Fibroblast of peridontal ligament (primary cell): ENCODE data around the gene HDLBP.
"Not testable (repeated sequence)": the region's sequence is repeated elsewhere in the genome, so short reads cannot be mapped to it uniquely, and the experiment has no call there.

Experiments
- DNase-seq: peaks from one replicate; pipeline ENCODE4 v3.0.0-alpha.2; 2010; ENCODE audit errors: extremely low read depth

Gene HDLBP

DNA sequence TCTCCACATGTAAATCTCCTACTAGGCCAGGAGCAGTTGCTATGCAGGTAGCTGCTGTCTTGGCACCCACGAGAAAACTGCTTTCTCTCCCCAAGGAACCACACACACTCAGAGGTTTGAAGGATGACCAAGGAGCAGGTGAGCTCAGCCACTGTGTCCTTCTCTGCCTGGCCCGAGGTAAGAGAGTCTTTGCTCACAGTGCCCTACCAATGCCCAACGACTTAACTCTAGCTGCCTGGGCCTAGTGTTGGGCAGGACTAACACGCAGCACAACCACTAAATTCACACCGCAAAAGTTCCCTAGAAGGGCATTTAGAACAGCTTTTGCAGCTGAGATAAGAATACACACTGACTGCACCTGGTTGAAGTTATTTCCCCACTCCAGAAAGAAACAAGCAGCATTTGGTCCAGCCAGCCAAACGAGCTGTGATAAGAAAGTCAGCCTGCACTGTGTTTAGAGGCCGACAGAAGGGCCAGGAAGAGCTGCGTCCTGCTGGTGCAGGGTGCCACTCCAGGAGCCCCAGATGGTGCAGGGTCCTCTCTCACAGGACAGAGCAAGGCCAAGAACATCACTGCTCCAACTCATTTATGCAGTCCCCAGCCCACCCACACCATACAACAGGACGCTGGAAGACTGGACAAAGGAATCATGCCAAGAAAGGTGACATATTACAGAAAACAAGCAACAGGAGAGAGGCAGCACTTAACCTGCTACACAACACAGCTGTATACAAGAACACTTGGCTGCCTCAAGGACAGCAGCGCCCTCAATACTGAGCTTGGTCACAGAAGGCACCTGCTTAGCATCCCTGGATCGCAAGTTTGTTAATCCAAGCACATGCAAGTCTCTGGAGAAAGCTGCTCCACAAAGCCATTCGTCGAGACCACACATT lies 12.5 kb downstream of the HDLBP start:
- no peak for DNase-seq

DNA sequence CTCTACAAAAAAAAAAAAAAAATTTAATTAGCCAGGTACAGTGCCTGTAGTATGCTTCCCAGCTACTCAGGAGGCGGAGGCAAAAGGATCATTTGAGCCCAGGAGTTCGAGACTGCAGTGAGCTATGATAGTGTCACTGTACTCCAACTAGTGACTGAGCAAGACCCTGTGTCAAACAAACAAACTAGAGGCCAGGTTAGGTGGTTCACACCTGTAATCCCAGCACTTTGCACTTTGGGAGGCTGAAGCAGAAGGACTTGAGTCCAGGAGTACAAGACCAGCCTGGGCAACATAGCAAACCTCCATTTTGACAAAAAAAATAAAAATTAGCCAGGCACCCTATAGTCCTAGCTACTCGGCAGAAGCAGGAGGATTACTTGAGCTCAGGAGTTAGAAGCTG lies 13.4 kb downstream of the HDLBP start:
- DNase-seq: no peak

DNA sequence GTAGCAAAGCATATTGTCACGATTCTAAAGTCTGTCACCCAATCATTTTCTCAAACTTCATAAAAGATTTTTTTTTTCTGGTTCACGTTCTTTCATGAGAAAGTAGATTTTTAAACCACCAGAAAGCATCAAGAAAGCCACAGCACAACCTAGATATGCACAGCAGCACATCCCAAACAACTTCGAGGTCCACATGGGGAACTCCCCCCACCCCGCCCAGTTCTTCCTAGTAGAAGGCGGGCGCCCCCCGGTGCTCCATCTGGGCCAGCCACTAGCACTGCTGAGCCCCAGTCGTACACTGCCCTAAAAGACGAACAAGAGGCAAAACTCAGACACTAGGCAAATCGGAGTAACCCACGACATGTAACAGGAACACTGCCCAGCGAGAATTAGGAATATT lies 15.5 kb downstream of the HDLBP start:
- no peak for DNase-seq

DNA sequence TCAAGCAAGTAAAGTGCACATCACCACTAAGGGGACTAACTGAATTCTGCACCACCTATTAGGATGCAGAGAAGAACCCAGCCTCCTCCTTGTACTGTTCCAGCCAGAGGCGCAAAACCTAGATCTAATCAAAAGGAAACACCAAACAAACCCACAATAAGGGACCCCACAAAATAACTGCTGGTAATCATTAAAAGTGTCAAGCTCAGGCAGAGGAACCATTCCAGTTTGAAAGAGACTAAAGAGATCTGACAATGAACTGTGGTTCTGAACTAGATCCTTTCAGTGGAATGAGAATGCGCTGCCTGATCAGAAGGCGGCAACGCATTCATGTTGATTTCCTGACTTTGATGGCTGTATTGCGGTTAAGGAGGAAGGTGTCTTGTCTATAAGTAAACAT lies 16.8 kb downstream of the HDLBP start:
- no peak for DNase-seq

DNA sequence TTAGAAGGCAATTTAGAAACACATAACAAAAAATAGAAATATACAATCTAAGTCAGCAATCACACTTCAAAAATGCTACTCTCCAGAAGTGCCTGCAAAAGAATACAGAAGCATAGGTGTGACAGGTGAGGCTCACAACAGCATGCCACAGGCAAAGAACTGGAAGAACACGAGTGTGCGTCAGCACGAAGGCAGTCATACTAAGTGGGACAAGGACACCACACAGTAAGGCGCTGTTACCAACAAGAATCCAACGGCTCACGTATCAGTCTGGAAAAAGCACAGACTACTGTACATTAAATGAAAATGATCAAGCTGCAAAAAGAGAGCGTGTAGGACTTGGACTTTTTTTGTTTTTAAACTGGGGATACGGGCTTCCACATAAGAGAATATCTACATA lies 18.7 kb downstream of the HDLBP start:
- no peak for DNase-seq

DNA sequence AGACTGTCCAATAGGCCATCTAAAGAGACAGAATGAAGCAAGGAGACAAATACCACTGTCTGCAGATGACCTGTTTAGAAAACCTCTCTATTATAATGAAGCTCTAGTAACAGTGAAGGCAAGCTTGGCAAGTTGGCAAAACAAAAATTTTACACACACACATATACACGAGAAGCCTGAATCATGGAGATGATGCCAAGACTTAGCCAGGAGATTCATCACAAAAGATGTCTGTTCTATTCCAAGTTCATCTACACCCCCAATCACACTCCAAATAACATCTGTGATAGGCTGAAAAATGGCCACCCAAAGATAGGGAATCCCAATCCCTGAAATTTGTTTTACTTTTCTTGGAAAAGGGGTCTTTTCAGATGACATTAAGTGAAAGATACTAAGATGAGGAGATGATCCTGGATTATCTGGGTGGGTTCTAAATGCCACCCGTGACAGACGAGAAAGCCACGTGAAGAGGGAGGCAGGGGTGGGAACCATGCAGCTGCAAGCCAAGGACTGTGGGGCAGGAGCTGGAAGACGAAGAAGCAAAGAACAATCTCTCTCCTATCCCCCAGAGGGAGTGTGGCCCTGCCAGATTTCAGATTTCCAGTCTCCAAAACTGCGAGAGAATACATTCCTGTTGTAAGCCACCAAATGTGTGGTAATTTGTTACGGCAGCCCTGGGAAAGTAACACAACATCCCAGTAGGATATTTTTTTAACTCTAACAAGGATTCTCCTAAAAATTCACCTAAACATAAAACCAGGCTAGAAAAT lies 20.0 kb downstream of the HDLBP start:
- DNase-seq: no peak

DNA sequence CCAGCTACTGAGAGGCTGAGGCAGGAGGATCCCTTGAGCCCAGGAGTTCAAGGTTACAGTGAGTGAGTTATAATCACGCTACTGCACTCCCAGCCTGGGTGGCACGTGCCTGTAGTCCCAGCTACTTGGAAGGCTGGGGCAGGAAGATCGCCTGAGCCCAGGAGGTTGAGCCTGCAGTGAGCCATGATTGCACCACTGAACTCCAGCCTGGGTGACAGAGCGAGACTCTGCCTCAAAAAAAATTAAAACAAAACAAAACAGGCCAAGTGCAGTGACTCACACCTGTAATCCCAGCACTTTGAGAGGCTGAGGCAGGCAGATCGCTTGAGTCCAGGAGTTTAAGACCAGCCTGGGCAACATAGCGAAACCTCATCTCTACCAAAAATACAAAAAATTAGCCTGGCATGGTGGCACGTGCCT lies 22.1 kb downstream of the HDLBP start:
- not testable (repeated sequence) for DNase-seq

DNA sequence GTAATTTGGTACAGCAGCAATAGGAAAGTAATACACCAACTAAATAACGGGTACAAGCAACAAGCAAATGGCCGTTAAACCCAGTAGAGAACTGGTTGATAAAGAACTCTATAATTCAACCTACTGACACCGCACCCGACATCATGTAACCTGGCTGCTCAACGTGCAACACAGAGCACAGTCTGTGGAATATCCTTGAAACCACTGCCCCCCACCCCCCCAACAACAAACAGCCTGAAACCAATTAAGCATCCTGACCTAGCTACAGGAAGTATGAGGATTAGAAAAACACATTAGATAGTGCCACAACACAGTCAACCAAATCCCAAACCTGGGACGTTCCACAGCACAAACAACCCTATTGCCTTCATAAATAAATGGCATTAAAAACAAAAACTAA lies 23.5 kb downstream of the HDLBP start:
- no peak for DNase-seq

DNA sequence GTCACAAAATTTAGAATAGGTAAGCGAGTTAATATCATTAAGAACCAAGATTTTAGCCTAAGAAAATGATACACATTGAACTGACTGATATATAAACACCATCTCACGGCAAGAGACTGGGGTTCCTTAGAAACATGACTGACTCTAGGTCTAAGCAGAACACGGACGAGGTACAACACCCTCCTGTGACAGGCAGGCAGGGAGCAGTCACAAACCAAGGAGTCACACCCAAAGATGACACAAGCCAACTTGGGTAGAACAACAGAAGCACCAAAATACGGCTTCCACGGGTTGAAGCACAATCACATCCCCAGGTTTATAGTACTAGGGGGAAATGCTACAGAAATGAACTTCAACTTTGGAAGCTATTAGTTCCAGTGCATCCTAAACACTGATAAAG lies 24.3 kb downstream of the HDLBP start:
- DNase-seq: no peak

DNA sequence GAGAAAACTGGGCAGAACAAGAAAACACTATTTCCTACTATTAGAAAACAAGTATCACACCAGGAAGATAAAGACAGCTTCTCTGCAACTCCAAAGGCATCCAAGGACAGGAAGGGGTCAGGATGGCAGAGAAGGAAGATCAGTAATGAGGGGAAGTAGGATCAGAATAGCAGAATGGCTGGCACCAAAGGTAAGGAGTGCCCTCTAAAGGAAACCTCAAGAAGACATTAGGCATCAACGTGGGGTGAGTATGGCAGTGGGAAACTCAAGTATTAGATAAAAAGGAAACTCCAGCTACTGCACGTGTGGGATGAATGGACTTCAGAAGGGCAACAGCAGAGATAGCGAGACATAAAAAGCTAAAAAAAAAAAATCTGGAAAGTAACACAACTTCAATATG lies 25.9 kb downstream of the HDLBP start:
- DNase-seq: no peak

DNA sequence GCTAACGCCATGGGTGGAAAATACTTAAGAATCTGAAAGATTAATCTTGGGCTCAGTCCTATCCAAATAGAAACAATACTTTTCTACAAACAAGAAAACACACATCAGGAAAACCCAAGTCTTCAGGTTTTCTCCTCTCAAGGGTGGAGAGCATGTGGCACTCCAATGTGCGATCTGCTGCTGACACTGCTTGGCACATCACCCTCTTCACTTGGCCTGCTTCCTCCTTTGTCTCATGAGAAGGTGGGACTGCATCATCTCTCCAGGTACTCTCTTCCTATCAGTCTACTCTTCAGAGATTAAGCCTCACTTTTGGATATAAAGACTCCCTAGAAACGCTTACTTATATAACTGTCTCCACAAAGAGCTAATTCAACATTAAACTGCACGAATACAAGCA lies 26.4 kb downstream of the HDLBP start:
- no peak for DNase-seq

DNA sequence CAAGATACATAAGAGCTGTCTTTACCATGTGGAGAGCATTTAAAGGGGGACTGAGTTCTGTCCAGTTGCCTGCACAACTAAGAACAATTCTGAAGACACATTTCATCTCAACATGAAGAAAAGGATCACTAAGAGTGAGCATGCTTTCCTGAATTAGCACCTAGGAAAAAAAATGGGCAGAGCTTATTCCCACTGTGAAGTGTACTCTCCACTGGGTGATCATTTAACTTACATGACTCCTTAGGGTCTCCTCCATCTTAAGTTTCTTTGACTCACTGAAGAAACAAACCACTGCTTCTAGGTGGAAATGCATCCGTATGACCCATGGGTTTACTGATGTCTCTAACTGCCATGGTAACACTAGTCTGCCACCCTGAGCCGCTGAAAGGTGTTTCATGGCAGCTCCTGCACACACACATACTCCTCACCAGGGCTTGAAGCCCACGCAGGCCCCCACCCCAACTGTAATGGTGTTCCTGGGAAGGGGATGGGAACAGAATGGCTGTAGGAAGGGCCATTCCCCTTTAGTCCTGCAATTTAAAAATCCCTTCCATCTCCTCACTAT lies 27.1 kb downstream of the HDLBP start:
- no peak for DNase-seq

DNA sequence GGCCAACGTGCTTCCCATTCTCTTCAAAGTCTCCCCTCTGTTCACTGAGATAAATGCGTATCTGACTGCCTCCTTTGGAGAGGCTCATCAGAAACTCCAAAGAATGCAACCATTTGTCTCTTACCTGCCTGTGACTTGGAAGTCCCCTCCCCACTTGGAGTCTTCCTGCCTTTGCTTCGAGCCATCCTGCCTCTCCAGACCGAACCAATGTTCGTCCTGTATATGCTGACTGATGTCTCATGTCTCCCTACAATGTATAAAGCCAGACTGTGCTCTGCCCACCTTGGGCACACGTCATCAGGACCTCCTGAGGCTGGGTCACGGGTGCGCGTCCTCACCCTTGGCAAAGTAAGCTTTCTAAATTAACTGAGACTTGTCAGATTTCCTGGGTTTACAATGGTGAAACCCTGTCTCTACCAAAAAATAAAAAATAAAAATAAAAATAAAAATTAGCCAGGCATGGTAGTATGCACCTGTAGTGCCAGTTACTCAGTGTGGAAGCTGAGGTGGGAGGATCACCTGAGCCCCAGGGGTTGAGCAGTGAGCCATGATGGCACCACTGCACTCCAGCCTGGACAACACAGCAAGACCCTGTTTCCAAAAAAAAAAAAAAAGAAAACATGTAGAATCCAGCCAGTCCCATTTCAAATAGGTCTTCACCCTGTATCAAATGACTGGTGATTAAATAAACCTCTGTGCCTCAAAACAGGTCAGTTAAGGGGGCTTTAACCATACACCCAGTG lies 29.0 kb downstream of the HDLBP start:
- no peak for DNase-seq

DNA sequence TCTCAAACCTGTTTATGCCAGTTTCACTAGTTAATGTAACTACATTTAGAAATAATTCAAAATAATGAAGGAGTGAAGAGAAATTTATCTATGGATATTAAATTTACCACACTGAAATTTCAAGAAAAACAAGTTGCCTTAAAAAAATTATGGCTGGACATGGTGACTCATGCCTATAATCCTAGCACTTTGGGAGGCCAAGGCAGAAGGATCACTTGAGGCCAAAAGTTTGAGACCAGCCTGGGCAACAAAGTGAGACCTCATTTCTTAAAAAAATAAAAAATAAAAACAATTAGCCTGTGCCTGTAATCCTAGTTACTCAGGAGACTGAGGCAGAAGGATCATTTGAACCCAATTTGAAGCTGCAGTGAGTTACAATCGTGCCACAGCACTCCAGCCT lies 29.9 kb downstream of the HDLBP start:
- no peak for DNase-seq

DNA sequence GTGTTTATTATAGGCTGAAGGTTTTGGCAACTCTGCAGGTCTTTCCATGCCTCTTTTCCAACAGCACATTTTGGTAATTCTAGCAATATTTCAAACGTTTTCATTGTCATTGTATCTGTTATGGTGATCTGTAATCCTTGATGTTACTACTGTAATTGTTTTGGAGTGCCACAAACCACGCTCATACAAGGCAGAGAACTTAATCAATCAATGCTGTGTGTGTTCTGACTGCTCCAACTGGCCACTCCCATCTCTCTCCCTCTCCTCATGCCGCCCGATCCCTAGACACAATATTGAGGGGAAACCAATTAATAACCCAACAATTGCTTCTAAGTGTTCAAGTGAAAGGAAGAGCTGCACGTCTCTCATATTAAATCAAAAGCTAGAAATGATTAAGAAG lies 32.9 kb downstream of the HDLBP start:
- no peak for DNase-seq

DNA sequence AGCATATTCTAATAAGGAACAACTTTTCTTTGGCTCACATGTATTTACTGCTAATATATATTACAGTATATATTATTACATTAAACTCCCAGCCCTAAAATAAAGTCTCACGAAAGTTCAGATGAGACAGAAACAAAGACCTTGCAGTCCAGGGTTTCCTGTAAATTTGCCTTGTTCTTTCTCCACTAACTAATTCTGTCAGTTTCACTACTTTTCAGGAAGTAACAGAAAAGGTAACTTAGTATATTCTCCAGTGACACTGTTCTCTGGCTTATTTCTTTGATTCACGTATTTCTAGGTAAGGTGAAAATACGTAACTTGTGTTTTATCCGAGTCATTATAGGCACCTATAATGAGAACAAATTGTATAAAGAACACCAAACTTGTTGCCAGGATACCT lies 35.2 kb downstream of the HDLBP start:
- no peak for DNase-seq

DNA sequence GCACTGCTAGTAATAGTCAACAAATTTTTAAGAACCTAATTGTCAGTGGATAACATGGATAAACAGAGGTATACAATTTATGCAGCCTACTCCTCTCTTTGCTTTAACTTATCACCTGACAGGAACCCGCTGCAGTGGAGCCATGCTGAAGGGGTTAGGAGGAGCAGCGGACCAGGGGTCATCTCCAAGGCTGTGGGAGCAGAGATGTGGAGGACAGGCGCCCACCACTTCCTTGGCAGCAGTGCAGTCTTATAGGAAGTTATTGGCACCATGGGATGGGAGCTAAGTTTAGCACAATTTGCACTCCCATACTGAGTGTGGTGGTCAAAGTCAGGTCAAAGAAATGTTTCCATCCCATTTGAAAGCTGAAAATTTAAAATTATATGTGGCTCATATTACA lies 35.6 kb downstream of the HDLBP start:
- DNase-seq: no peak

DNA sequence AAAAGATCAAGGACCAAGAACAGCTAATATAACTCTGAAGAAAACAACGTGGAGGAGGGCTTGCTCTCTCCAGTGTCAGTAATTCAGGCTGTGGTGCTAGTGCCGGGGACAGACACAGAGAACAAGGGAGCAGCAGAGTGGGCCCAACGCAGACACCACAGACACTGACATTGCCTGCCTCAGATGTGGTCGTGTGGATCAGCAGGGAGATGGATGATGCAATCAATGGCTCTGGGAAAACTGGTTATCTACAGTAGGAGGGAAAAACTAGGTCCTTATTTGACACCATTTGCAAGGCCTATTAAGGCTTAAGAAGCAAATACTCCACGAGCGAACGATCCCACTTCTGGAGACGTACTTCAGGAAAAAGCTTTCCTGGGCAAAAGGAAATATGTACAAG lies 36.1 kb downstream of the HDLBP start:
- DNase-seq: peak; percentile 30

DNA sequence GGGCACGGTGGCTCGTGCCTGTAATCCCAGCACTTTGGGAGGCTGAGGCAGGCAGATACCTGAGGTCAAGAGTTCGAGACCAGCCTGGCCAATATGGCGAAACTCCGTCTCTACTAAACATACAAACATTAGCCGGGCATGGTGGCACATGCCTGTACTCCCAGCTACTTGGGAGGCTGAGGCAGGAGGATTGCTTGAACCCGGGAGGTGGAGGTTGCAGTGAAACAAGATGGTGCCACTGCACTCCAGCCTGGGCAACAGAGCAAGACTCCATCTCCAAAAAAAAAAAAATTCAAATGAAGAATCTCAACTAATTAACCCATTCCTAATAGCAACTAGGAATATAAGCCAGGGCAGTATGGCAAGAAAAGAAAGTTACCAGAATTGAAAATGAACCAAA lies 37.2 kb downstream of the HDLBP start:
- DNase-seq: not testable (repeated sequence)

DNA sequence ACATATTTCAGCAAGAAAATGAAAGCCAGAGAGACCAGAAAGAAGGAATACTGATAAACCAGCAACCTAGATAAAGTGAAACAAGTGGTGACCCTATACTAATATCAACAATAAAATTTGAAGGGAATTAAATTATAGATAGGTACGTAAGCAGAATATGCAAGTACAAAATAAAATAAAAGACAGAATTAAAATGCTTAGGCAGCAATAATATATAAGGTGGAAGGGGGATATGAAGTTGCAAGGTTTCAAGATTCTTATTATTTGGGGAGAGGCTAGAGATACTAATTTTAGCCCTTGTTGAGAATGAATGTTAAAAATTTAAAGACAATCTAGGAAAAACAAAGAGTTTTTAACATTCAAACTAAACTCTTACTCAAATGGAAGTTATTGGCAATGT lies 39.6 kb downstream of the HDLBP start:
- no peak for DNase-seq

DNA sequence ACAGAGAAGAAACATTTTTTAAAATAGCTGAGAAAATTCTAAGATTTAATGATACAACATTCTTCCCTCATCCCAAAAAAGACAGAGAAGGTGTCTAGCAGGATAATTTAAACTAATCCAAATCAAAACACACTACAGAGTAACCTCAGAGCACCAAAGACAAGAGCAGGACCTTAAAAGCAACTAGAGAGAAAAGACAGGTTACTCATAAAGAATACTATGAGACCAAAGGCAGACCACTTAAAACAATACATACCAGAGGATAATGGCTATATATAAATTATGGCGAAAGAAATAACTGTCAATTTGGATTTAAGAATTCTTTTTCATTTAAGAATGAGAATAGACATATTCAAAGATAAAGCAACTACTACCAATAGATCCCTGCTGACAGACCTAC lies 40.0 kb downstream of the HDLBP start:
- no peak for DNase-seq

DNA sequence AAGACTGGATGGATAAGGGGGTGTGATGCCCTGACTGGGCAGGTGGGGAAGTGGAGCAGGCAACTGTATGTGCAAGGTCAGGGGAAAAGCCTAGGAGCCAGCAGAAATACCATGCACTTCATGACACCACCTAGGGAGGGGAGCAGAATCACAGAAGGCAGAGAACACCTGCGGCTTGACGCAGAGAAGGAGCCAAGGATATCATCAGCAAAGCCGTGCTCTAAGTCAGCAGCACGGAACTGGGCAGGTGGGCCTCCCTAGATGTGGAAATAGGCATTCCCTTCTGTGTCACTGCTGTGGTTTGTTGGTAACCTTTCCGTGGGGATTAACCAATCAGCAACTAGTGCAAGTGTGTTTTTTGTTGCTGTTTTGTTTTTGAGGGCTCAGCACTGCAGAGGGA lies 41.3 kb downstream of the HDLBP start:
- DNase-seq: no peak
